CD1c-positive myeloid dendritic cell (primary cell): Measurements from ENCODE around the gene RAB40AL.
"Not testable (repeated sequence)": the region's sequence is repeated elsewhere in the genome, so short reads cannot be mapped to it uniquely, and the experiment has no call there.

Source experiments
- DNase-seq: peaks from one replicate; pipeline ENCODE4 v3.0.0-alpha.2; 2016; ENCODE audit errors: extremely low spot score

The RAB40AL gene

GRCh38 chrX:102936972-102937371, at the start of gene RAB40AL:
TSS of gene RAB40AL (plus strand) at chrX:102937272. CDS start at chrX:102937319, 47 bp downstream.
- DNase-seq, result not testable (repeated sequence)

- no peak for DNase-seq
Measured at GRCh38 chrX:102887687-102888086, 49.4 kb upstream of the RAB40AL start.

- no peak for DNase-seq
Measured at GRCh38 chrX:102892103-102892502, 45.0 kb upstream of the RAB40AL start.

GRCh38 chrX:102899940-102900916, 36.8 kb upstream of the RAB40AL start:
- peak; percentile 69 for DNase-seq

- no peak for DNase-seq
Measured at GRCh38 chrX:102902355-102902754, 34.7 kb upstream of the RAB40AL start.

GRCh38 chrX:102930990-102931756, 5.9 kb upstream of the RAB40AL start:
- no peak for DNase-seq

GRCh38 chrX:102934624-102935023, 2.4 kb upstream of the RAB40AL start:
- DNase-seq, result peak; percentile 53

- peak; percentile 57 for DNase-seq
Measured at GRCh38 chrX:102950908-102951866, 14.1 kb downstream of the RAB40AL start.

- no peak for DNase-seq
Measured at GRCh38 chrX:102957751-102958150, 20.7 kb downstream of the RAB40AL start.

- no peak for DNase-seq
Measured at GRCh38 chrX:102958794-102959193, 21.7 kb downstream of the RAB40AL start.

- no peak for DNase-seq
Measured at GRCh38 chrX:102959471-102959870, 22.4 kb downstream of the RAB40AL start.

- DNase-seq, result no peak
Measured at GRCh38 chrX:102963955-102964354, 26.9 kb downstream of the RAB40AL start.

- DNase-seq, result no peak
Measured at GRCh38 chrX:102964940-102965339, 27.9 kb downstream of the RAB40AL start.

- no peak for DNase-seq
Measured at GRCh38 chrX:102966701-102967100, 29.6 kb downstream of the RAB40AL start.

- no peak for DNase-seq
Measured at GRCh38 chrX:102968216-102968615, 31.1 kb downstream of the RAB40AL start.

- DNase-seq, result not testable (repeated sequence)
Measured at GRCh38 chrX:102971536-102971935, 34.5 kb downstream of the RAB40AL start.

- DNase-seq, result no peak
Measured at GRCh38 chrX:102975016-102975415, 37.9 kb downstream of the RAB40AL start.

GRCh38 chrX:102976286-102976685, 39.2 kb downstream of the RAB40AL start:
- peak; percentile 45 for DNase-seq

GRCh38 chrX:102976793-102977495, 39.9 kb downstream of the RAB40AL start:
- no peak for DNase-seq

GRCh38 chrX:102978594-102978993, 41.5 kb downstream of the RAB40AL start:
- no peak for DNase-seq

- DNase-seq, result no peak
Measured at GRCh38 chrX:102979536-102979935, 42.5 kb downstream of the RAB40AL start.
